Left ventricle myocardium inferior (tissue), 1 donor: ENCODE results near the gene TBX1. TPM values are rescaled to one million over a fixed set of nuclear protein-coding genes. Genes with fewer than 3 reads are reported as not detected.
A peak's percentile ranks its signal among the peaks of the same experiment; 100 is the strongest.

ENCODE experiments used
- DNase-seq: peaks from one replicate; pipeline ENCODE4 v3.0.0-alpha.2; 2020
- H3K27ac ChIP-seq: fragments of 200-600 bp; replicated peaks from 2 replicates; pipeline ENCODE4 v1.8.0; 2021
- H3K27me3 ChIP-seq: fragments of 200-600 bp; 2 replicates; pipeline ENCODE4 v1.8.0; 2021; ENCODE audit warnings: low read depth
- H3K36me3 ChIP-seq: fragments of 200-600 bp; 2 replicates; pipeline ENCODE4 v1.8.0; 2021
- H3K4me1 ChIP-seq: fragments of 200-600 bp; 2 replicates; pipeline ENCODE4 v1.8.0; 2021
- H3K4me3 ChIP-seq: fragments of 200-600 bp; 2 replicates; pipeline ENCODE4 v1.8.0; 2021; ENCODE audit warnings: mild to moderate bottlenecking, moderate library complexity
- H3K9me3 ChIP-seq: fragments of 200-600 bp; replicated peaks from 2 replicates; pipeline ENCODE4 v1.8.0; 2021
- intact Hi-C: fragments of 100-400 bp; cut with micrococcal nuclease; formaldehyde crosslinking; loops from one replicate; pipeline ENCODE4 v1.11.0; 2022
- total RNA-seq: library from RNA; stranded (reverse); fragmentation: NEBNext Ultra II Directional; extraction: Animal tissue kit (Norgen Biotek cat#: 25700); gene quantifications from one replicate; pipeline ENCODE4 v1.2.1, GENCODE V29; 2021
- TF ChIP-seq, protein P1 (sequence below): fragments of 200-600 bp; IDR thresholded peaks from 2 replicates; pipeline ENCODE4 v1.8.0; 2021; ENCODE audit warnings: antibody characterized with exemption, mild to moderate bottlenecking, borderline replicate concordance
- donor health status: DM: no; HTN: yes; CAD: no; lungs with severe emphysema.

Gene TBX1
- total RNA-seq, 1 donor from 2014 or later: 8.0 TPM

DNA sequence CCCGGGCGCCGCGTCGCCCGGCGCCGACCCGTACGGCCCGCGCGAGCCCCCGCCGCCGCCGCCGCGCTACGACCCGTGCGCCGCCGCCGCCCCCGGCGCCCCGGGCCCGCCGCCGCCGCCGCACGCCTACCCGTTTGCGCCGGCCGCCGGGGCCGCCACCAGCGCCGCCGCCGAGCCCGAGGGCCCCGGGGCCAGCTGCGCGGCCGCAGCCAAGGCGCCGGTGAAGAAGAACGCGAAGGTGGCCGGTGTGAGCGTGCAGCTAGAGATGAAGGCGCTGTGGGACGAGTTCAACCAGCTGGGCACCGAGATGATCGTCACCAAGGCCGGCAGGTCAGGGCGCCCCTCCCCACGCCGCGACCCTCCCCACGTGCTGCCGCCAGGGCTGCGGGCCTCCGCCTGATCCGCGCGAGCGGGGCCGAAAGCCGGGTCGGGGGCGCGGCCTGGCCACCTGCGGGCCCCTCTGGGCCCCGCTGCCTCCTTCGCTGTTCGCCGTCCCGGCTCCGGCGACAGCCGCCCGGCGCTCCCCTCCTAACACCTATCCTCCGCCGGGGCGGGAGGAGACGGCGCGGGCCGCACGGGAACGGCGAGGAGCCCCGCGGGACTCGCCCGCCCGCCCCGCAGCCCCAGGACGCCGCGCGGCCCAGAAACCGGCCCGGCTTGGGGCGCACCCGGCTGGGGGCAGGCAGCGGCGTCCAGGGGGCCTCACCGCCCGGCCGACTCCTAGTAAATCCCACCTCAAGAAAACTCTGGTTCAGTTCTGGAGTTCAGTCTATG lies 560 bp downstream of the TBX1 start:
- Histone ChIP-seq H3K27me3 (peaks cover 94% of the 10 kb centered on the region), H3K27ac (no peak overlapping the region), H3K4me1 (peaks cover 36% of the 10 kb centered on the region), H3K9me3 (no peaks in the 10 kb centered on the region), H3K4me3 (peak overlapping the region; percentile 51), H3K36me3 (no peaks in the 10 kb centered on the region)
- TF ChIP-seq, protein P1, sequence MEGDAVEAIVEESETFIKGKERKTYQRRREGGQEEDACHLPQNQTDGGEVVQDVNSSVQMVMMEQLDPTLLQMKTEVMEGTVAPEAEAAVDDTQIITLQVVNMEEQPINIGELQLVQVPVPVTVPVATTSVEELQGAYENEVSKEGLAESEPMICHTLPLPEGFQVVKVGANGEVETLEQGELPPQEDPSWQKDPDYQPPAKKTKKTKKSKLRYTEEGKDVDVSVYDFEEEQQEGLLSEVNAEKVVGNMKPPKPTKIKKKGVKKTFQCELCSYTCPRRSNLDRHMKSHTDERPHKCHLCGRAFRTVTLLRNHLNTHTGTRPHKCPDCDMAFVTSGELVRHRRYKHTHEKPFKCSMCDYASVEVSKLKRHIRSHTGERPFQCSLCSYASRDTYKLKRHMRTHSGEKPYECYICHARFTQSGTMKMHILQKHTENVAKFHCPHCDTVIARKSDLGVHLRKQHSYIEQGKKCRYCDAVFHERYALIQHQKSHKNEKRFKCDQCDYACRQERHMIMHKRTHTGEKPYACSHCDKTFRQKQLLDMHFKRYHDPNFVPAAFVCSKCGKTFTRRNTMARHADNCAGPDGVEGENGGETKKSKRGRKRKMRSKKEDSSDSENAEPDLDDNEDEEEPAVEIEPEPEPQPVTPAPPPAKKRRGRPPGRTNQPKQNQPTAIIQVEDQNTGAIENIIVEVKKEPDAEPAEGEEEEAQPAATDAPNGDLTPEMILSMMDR: no peak
- no peak for DNase-seq
- intact Hi-C loops: no loop called here

DNA sequence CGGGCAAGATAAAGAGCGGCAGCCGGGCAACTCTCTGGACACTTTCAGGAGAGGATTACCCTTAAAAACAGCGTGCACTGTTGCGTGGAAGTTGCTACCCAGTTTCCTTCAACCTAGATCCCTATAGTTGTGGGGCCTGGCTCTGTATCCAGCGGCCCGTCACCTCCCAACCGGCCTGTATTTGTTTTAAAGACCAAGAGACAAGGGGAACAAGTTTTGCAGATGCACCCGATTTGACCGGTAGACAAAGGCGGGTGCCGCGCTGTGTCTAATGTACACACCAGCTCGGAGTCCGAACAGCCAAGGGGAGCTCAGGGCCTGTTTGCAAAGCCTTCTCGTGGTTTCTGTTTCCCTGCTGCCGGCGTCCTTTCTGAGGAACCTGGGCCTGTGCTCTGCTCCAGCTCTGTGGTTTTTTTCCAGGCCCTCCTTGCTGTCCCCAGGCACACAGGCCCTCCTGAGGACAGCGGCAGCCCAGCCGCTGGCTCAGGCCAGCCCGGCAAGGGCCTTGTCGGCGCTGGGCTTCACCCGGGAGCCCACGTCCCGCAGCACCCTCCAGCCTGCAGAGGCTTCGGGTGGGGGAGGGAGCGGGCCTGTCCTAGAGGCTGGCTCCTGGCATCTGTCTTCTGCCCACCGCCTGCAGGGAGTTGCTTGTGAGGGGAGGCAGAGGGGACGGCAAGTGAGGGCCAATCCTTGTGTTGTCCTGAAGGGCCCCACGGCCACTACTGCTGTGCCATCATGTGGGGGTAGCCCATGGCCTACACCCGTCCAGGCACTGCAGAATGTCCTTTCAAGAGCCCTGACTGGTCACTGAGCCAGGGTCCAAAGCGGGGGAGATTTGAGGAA lies 1.4 kb downstream of the TBX1 start:
- Histone ChIP-seq H3K36me3 (no peaks in the 10 kb centered on the region), H3K9me3 (no peaks in the 10 kb centered on the region), H3K27me3 (peaks cover 94% of the 10 kb centered on the region), H3K4me1 (peaks cover 36% of the 10 kb centered on the region), H3K4me3 (peak overlapping the region; percentile 51), H3K27ac (no peak overlapping the region)
- intact Hi-C loops: no loop called here
- TF ChIP-seq, protein P1: no peak
- DNase-seq: no peak

DNA sequence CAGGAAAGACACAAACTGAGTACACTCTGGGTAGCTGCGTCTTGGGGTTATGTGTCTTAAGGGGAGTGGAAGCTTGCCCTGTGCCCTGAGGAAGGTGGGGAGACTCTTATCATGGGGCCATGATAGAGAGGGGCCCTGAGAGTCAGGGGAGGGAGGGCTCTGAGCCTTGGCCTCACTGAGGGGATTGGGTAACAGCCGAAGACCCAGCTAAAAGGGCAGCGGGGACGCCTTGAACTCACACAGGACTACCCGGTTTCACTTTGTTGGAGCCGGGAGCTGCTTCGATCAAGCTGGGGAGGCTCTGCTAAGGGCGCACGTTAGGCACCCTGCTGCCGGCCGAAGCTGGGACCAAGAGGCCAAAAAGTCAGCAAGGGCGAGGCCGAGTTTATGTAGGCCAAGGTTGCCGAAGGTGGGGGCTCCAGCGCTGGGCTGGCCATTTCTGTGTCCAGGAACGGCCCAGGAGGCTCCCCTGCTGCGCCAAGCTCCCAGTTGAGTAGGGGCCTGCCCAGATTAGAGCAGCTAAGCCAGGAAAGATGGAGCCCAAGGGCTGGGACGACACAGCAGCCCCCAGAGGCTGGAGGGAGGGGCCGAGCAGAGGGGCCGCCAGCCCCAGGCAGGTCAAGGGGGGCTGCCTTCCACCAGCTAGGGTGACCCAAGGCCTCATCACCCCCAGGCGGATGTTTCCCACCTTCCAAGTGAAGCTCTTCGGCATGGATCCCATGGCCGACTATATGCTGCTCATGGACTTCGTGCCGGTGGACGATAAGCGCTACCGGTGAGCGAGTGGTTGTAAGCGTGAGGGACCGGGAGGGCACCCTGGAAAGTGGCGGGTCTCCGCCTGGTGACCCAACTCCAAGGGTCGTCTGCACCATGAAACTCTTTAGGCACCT lies 2.2 kb downstream of the TBX1 start:
- Histone ChIP-seq H3K4me3 (no peak overlapping the region), H3K27me3 (peaks cover 94% of the 10 kb centered on the region), H3K27ac (no peak overlapping the region), H3K36me3 (no peaks in the 10 kb centered on the region), H3K4me1 (peaks cover 42% of the 10 kb centered on the region), H3K9me3 (no peaks in the 10 kb centered on the region)
- intact Hi-C loops: no loop called here
- no peak for DNase-seq
- TF ChIP-seq, protein P1: no peak

DNA sequence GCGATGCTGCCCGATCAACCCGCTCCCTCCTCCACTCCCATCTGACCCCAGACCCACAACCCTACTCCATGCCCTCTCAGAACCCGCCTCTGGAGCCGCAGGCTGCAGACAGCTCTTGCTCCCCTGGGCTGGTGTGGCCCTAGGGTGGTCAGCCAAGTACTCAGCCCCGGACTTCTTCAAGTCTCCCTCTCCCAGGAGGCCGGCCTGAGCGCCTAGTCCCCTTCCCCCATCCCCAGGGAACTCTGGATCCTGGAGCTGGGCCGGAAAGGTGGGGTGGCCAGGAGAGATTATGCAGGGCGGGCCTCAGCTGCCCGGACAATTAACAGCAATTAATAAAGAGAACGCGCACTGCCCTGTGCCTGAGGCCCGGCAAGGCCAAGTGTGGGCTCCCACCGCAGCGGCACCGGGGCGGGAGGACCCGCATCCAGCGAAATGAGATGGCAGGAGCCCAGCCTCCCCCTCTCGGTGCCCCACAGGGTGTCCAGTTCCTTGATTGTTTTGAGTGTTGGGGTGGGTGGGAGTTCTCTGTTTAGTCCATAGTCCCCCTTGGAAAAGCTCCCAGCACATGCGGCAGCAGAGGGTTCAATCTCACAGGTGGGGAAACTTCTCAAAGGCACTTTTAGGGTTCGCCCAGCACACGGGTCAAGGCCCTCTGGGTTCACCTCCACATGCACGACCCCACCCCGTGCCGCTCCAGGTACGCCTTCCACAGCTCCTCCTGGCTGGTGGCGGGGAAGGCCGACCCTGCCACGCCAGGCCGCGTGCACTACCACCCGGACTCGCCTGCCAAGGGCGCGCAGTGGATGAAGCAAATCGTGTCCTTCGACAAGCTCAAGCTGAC lies 3.1 kb downstream of the TBX1 start:
- H3K4me1 ChIP-seq: peaks cover 49% of the 10 kb centered on the region
- H3K9me3 ChIP-seq: no peaks in the 10 kb centered on the region
- DNase-seq: no peak
- H3K27me3 ChIP-seq: peaks cover 94% of the 10 kb centered on the region
- no peaks in the 10 kb centered on the region for H3K36me3 ChIP-seq
- H3K4me3 ChIP-seq: no peak overlapping the region
- TF ChIP-seq, protein P1: no peak
- intact Hi-C loops: no loop called here
- no peak overlapping the region for H3K27ac ChIP-seq
